ENCODE data around the gene KASH5. TPM values are rescaled to one million over a fixed set of nuclear protein-coding genes. Genes with fewer than 3 reads are reported as not detected.

The KASH5 gene
- total RNA-seq, 1 experiment from 2014 or later: not detected

- DNase-seq (ENCODE audit: low read depth): no peak
Observed at GRCh38 chr19:49421039-49421877, 33.2 kb downstream of the KASH5 start.

- no peak for DNase-seq (ENCODE audit: low read depth)
Observed at GRCh38 chr19:49421878-49422202, 33.8 kb downstream of the KASH5 start.

DNA sequence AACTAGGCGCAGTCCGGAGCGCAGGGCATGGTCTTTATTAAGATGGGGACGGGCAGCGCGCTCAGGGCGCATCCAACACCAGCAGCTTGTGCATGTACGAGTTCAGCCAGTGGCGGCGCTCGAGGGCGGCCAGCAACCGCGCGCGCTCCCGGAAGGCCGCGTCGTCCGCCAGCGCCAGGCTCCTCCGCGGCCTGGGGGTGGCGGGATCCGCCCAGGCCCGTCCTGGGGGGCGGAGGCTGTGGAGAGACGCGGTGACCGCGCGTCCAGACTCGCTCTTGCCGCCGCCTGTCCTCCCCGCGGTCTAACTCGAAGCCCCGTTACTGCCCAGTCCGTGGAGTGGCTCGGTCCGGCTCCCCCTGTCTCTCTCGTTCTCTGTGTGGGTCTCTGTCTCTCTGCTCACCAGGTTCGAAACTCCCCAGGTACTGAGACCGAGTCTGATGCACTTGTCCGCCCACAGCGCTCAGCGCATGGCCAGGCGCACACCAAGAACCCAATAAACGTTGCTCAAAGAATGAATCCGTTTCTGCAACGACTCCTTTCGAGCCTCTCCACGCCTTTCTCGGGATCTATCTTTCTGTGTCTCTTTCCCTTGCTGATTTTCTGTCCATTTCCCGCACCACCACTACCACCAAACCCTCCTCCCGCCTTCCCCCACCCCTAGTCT is 34.5 kb downstream of the KASH5 start:
- no peak for DNase-seq (ENCODE audit: low read depth)

DNA sequence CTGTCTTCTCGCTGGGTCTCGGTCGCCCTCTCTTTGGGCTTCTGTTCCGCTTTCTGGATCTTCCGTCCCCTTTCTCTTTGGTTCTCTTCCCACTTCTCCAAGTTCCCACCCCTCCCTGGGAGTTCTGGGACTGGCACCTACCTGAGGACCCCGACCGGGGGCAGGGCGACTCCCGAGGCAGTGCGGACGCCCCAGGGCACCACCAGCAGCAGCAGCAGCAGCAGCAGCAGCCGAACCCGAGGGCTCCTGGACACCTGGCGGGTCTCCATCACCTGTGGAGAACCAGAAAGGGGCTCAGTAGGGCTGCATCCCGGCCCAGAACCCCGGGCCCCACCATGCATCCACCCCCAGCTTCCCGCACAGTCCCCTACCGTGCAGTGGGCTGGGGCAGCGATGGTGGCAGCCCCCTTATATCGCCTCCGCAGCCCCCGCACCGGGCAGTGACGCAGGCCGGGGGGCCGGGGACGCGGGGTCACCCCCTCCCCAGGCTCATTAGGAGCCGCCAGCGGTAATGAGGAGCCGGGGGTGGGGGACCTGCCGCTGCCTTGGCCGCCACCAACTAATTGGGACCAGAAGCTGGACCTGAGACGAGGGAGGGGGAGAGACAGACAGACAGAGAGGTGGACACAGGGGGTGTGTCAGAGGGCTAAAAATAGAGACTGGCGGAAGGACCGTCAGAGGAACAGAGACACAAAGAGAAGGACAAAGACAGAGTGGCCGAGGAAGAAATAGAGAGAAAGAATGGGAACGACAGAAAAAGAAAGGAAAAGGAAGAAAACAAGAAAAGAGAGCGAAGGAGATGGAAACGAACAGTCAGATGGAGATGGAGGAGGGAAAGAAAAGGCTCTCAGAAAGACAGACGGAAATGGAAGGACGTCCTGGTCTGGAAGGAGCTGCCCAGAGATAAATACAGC is 35.3 kb downstream of the KASH5 start, which contains the start of gene PTH2:
Gene PTH2 (minus strand): TSS at position 371 of the 914 bp plus-strand sequence. CDS start 102 bp downstream, at position 269.
- DNase-seq (ENCODE audit: low read depth): no peak

DNA sequence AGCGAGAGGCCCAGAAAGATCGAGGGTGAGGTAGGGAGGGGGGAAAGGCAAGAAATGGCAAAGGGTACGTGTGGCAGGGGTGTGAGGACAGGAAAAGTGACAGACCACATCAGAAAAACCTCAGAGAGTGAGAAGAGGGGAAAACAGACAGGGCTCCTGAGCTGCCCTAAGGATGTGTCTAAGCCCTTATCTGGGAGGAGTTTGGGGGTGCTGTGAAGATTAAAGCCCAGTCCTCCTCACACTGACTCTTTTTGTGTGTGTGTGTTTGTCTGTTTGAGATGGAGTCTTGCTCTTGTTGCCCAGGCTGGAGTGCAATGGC is 35.9 kb downstream of the KASH5 start:
- DNase-seq (ENCODE audit: low read depth): no peak

DNA sequence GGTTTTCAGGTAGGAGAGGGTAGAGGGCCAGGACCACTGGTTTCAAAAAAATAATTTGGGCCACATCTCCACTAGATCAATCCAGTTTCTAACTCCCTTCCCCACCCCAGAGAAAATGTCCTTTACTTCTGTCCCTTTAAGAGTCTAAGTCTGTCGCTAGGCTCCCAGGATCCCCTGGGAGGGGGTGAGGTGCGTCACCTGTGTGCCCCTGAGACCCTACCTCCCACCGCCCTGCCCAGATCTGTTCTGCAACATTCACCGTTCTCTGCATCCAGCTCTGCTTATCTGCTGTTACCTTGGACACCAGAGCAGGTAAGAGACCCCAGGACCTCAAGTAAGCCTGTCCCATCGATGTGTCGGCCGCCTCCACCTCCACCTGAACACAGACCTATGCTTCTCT is 37.1 kb downstream of the KASH5 start, which contains the start of gene GFY:
Gene GFY (plus strand): TSS at position 211 of the 400 bp plus-strand sequence. CDS start 1,043 bp downstream, outside the sequence.
- DNase-seq (ENCODE audit: low read depth): no peak

DNA sequence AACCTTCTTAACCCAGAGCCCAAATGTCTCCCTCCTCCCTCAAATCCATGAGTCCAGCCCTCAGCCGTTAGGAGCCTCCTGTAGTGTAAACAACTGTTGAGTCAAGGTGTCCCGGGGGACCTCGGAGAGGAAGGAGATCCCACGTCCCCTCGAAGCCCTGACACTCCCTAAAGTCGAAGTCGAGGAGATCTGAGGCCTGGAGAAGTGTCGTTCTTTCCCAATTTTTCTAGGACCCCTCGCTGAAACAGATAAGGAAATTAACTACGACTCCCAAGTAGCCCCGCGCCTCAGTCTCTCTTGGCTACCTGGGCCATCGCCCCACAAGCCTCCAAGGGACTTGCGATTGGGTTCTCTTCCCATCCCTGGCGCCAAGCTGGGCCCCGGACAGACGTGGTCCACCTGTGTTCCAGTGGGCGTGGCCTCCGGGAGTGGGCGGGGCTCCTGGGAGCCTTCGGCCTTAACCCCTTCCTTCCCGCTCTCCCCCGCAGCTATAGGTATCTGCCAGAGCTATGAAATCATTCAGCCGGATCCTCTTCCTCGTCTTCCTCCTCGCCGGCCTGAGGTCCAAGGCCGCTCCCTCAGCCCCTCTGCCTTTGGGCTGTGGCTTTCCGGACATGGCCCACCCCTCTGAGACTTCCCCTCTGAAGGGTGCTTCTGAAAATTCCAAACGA is 38.0 kb downstream of the KASH5 start:
- no peak for DNase-seq (ENCODE audit: low read depth)

DNA sequence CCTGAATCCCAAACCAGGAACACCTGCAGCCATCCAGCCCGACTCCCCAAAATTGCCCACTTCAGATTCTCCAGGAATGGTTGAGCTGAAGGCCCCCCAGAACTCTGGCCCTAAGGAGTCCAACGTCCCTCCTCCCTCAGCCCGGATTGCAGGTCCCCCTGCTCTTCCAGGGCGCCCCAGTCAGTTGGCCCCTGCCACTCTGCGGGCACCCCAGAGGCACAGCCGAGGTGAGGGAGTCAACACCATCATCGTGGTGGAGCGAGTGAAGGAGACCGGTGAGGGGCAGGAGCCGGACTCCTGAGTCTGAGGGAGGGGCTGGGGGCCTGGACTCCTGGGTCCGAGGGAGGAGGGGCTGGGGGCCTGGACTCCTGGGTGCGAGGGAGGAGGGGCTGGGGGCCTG is 39.3 kb downstream of the KASH5 start:
- no peak for DNase-seq (ENCODE audit: low read depth)

DNA sequence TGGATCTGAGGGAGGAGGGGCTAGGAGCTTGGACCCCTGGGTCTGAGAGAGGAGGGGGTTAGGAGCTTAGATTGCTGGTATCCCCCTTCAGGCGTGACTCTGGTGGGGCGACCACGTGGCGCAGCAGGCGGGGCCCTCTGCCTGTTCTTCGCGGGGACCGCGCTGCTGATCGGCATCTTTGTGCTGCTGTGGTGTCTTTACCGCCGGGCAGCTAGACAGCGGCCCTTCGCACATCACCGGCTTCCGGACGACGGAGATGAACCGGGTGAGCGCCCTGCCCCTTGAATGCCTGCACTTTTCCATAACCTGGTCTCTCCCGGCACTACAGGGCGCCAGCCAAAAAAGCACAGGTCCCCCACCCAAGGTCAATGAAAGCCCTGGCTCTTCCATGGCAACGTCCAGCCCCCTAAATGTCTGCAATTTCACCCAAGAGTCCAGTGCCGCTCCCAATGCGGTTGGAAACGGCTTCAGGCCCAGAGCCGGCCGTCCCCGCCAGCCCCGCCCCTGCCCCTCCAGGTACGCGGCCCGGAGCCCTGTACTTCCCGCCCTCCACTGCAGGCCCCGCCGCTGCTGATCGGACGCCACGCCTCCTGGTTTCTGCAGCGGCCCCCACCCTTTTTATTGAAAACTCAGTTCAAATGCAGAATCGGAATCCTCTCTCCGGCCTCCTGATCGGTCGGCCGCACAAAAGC is 40.0 kb downstream of the KASH5 start:
- DNase-seq (ENCODE audit: low read depth): no peak

- no peak for DNase-seq (ENCODE audit: low read depth)
Observed at GRCh38 chr19:49428547-49429451, 40.8 kb downstream of the KASH5 start.

DNA sequence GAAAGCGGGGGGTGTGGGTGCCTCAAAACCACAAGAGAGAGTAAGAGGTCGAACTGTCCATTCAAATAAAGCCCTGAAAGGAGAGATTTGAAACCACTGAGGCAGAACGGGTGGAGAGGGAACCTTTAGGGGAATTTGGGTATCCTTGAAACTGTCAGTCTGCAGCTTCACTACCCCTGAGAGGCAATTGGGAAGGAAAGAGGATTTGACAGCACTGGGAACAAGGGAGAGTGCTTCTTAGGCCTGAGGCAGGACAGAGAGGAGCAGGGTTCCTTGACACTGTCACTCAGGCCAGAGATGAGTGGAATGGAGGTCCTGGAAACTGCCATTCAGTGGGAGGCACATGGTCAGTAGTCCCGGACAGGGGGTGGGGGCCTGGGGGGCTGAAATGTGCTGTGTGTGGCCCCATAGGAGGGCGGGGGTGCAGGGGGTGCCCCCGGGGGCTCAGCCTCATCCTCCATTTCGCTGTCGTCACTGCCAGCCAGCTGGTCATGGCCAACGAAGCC is 42.2 kb downstream of the KASH5 start:
- no peak for DNase-seq (ENCODE audit: low read depth)

- DNase-seq (ENCODE audit: low read depth): no peak
Observed at GRCh38 chr19:49430678-49431329, 42.8 kb downstream of the KASH5 start.

DNA sequence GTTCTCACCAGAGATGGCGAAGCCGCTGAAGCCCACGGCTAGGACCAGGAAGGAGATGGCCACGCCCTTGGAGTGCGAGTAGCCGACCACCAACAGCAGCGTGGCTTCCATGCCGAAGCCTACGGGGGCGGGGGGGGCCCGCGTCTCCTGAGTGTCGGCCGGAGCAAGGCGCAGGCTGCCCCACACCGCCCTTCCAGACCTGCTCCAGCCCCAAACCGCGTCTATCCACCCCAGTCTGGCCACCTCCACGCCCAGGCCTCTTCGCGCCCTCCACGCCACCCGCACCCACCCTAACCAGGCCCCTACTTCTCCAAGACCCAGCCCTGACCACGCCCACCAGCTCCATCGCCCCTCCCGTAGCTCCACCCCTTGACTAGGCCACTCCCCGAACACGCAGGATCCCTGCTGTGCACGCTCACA is 43.3 kb downstream of the KASH5 start:
- no peak for DNase-seq (ENCODE audit: low read depth)

- no peak for DNase-seq (ENCODE audit: low read depth)
Observed at GRCh38 chr19:49432141-49433073, 44.4 kb downstream of the KASH5 start.

- no peak for DNase-seq (ENCODE audit: low read depth)
Observed at GRCh38 chr19:49433240-49433901, 45.3 kb downstream of the KASH5 start.

DNA sequence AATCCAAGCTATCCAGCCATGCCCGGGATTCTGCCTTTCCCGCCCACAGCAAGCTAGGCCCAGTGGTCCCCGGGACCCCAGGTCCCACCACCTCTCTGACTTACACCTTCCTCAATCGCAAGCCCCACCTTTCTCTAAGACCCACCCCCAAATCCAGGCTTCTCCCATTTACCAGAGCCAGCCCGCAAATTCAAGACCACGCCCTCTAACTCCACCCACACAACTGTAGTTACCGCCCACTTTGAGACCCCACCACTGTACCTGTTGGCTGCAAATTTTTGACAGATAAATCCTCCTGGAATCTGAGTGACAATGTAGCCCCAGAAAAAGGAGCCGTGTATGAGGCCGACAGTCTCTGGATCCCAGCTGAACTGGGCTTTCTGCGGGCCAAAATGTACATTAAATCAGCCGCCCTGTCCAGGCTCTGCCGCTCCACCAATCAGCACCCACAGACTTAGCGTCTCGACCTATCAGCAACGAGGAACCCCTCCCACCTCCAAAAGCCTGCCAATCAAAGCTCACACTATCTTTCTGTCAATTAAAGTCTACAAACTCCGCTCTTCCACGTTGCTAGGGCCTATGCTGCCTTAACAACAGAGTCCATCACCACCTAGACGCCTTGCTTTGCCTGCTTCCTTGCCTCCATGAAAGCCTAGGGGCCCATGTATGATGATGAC is 47.0 kb downstream of the KASH5 start:
- DNase-seq (ENCODE audit: low read depth): no peak

GRCh38 chr19:49435670-49436069 is 47.6 kb downstream of the KASH5 start:
- no peak for DNase-seq (ENCODE audit: low read depth)

All from M059J (cell line).